B cell (primary cell): ENCODE results near the gene PHLDB3.

ENCODE experiments used
- CTCF ChIP-seq: fragments of 200-600 bp; IDR thresholded peaks from one replicate; pipeline ENCODE4 v1.8.0; 2022; ENCODE audit warnings: antibody characterized with exemption, mild to moderate bottlenecking
- EZH2 ChIP-seq: IDR thresholded peaks from 2 replicates; pipeline ENCODE4 v1.6.1; 2012; ENCODE audit warnings: borderline replicate concordance, low read depth, mild to moderate bottlenecking, moderate library complexity, low read length; ENCODE audit not compliant: insufficient read depth, poor library complexity, severe bottlenecking

GRCh38 chr19:43439709-43440063, 64.9 kb downstream of the PHLDB3 start:
- TF ChIP-seq CTCF: no peak
- no peak for TF ChIP-seq EZH2
